ENCODE data around the gene PGAM5.
A peak's percentile ranks its signal among the peaks of the same experiment; 100 is the strongest.

PGAM5 gene

DNA sequence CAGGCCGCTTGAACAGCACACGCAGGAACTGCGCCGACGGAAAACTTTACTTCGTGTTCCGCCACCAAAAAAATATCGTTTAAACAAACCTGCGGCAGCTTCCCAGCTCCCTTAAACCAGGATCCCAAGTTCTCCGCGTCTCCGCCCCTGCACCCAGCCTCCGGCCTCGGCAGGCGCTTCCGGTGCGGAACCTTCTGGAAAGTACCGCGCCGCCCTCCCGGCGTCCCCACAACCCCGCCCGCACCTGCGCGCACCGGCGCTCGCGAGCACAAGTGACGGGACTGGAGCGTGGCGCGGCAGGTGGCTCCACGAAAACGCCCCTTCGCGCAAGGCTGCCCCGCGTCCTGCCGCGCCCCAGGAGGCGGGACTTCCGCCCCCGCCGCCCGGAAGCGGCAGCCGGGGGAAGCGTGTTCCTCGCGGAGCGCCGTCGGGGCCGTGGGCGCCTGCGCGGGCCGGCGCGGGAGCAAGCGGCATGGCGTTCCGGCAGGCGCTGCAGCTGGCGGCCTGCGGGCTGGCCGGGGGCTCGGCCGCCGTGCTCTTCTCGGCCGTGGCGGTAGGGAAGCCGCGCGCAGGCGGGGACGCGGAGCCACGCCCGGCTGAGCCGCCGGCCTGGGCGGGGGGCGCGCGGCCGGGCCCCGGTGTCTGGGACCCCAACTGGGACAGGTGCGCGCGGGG is at the start of gene PGAM5:
Gene PGAM5, plus strand, starts transcription at position 438 of the 675 bp plus-strand sequence. Its CDS starts 35 bp downstream, at position 473.
- peak; percentile 71 for DNase-seq

DNA sequence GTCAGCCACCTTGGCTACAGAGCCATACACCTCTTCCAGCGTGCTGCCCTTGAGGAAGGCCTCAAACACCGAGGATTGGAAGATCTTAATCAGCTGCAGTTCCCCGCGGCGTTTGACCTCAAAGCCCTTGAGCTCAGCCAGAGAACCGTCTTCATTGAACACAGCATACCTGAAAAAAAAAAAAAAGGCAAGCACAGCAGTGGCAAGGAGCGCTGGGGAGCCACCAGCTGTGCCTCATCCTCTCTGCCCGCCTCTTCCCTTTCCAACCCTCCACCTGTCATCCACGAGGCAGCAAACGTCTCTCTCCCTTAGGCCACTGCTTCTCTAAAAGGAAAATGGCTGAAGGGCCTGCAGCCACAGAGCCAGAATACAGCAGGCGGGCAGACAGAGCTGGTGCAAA is 49.6 kb upstream of the PGAM5 start:
- no peak for DNase-seq

DNA sequence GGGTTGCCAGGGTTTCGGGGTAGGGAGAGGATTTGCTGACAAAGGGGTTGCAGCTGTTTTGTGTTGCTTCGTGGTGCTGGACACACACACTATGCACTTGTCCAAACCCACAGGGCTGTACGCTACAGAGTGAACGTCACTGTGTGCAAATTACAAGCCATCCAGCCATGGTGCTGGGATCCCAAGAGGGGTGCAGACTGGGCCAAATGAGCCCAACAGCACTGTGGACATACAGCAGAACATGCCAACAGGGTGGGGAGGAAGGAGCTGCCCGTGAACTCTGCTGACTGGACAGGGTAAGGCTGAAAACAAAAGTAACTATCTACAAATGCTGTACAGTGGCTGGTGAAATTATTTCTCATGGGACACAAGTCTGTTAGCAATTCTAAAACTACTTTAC is 48.7 kb upstream of the PGAM5 start:
- DNase-seq, result no peak

DNA sequence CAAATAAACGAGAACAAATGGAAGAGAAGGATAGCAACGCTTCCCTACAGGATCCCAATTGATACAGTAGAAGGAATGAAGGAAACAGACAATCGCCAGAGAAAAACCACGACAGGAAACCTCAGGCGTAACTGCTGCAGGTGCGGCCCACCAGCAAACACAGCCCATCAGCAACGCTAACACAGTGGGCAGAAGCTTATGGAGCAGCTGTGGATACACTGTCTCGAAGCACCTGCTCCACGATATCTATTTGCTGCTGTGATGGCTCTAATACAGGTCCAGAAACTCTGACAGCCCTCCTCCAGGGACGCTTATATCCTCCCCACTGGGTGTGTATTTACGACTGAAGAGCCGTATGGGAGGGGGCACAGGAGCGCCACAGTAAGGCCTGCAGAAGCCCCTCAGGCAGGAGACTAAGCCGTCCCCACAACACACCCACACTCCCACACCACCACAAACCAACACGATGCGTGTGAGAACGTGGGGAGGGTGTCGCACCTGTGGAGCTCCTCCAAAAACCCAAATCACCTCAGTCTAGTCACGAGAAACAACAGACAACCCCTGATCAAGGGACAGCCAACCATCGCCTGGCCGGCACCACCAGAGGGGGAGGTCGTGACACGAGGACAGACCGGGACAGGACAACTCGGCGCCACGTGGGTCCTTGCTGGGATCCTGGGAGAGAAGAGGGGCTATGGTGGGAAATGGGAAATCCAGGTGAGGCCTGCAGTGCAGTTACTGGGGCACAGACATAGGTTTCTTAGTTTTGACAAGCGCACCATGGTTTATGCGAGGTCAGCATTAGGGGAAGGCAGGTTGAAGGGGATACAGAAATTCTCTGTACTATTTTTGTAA is 47.5 kb upstream of the PGAM5 start:
- DNase-seq, result no peak

GRCh38 chr12:132664206-132665148 is 46.2 kb upstream of the PGAM5 start:
- no peak for DNase-seq

GRCh38 chr12:132665149-132665491 is 45.5 kb upstream of the PGAM5 start:
- DNase-seq, result no peak

GRCh38 chr12:132665794-132666193 is 44.8 kb upstream of the PGAM5 start:
- DNase-seq, result no peak

DNA sequence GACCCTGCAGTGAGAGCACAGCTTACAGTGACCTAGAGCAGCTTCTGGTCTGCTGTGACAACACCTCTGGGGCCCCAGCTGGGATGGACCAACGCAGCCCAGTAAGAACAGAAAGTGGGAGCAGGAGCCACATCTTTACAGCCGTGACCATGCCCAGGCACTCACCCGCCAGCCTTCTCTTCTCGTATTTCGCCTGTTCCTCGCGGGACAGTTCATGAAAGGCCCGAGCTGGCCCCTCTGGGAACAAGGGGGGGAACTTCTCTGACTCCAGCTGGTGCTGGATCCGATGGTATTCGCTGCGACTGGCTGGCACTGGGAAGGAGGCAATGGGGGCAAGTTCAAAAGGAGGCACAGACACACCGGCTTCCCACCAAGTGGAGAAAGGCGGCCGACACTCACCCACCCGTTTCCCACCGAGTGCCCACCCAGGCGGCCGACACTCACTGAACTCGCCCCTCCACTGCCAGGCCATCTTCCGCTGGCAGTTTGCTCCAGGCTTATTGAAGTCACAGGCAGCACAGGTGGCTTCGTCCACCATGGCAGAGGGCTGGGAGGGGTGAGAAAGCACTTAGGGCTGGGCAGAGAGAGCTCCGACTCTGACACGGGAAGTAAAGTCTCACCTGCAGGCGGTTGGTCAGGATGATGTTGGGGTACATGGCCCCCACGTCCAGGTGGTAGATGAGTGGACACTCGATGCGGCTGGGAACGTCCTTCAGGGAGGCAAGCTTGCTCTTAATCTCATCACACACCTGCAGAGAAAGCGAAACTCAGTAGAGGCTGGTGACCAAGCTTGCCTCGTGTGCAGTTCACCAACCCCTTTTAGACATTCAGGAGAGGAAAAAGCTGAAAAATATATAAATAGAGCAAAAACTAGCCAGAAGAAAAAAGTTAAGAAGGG is 42.2 kb upstream of the PGAM5 start:
- no peak for DNase-seq

DNA sequence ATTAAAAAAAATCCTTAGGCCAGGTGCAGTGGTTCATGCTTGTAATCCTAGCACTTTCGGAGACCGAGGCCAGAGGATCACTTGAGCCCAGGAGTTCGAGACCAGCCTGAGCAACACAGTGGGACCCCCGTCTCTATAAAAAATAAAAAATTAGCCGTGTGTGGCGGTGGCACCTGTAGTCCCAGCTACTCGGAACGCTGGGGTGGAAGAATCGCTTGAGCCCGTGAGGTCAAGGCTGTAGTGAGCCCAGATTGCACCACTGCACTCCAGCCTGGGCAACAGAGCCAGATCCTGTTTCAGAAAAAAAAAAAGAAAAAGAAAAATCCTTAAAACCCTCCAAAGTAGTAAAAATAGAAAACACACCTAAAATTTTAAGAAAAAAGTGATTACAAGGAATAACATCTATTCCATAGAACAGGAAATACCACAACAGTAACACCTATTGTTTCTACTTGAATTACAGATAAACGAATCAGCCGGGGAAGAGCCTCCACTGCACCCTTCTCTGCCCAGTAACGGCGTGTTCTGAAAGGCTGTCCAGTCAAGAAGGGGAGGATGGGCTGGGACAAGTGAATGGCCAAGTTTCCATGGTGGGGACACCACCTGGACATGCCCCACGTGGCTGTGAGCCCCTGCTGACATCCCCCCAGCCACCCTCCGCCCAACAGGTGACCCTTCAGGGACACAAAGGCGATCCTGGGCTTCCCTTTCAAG is 41.3 kb upstream of the PGAM5 start:
- no peak for DNase-seq

GRCh38 chr12:132672116-132672515 is 38.5 kb upstream of the PGAM5 start:
- no peak for DNase-seq

DNA sequence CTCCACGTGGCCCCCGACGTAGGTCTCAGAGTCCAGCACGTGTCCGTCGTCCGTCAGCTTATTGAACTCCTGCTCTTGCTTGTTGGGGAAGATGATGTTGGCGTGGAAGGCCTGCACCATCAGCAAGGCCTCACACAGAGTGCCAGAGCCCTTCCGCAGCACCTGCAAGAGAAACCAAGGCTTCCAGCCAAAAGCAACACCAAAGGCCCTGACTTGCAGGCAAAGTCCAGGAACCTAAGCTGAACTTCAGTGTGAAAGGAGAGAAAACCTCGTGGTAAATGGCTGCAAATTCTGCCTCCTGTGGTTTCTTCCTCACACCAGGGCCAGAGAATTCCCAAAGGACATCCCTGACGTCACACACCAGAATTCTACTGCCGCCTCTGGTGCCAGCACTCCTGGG is 38.0 kb upstream of the PGAM5 start:
- DNase-seq, result no peak

- DNase-seq, result no peak
These were observed 37.1 kb upstream of the PGAM5 start for GRCh38 chr12:132673288-132674179.

DNA sequence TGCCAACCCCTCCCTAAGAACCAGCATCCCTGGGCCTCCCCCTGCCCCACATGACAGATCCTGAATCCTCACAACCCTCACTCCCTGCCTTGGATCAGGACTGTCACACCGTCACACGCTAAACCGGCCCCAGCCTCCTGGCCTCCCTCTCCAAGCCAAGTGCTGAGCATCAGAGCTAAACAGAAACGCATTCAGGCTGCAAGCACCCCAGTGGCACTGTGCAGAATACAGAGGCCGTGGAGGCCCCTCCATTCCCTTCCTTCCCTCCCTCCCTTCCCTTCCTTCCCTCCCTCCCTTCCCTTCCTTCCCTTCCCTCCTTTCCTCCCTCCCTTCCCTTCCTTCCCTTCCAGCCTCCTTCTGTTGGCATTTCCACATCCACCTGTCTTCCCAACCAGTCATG is 36.1 kb upstream of the PGAM5 start:
- no peak for DNase-seq

- no peak for DNase-seq
These were observed 34.7 kb upstream of the PGAM5 start for GRCh38 chr12:132675757-132676432.

GRCh38 chr12:132677492-132677891 is 33.1 kb upstream of the PGAM5 start:
- DNase-seq, result no peak

DNA sequence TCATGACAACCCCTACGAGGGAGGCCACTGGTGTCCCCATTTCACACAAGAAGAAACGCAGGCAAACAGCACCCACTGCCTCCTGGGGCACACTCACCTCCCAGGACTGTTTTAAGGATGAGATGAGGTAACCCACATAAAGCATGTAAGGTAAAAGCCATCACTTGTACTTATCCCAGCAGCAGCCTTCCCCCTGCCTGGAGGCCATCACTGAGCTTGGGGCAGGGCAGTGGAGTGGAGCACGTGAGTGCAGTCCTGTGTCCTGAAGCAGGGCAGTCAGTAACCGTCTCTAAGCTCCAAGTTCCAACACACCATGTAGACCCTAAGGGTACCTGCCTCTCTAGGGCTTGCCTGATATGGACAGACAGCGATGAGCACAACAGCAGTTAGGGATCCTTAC is 25.2 kb upstream of the PGAM5 start:
- no peak for DNase-seq

- no peak for DNase-seq
These were observed 23.8 kb upstream of the PGAM5 start for GRCh38 chr12:132686825-132687210.

GRCh38 chr12:132687211-132688164 is 23.2 kb upstream of the PGAM5 start, which contains the start of the genes POLE and PXMP2:
POLE (minus strand) TSS chr12:132687342; CDS start chr12:132687315, 27 bp downstream.
PXMP2 (plus strand) TSS chr12:132687587; CDS start chr12:132687671, 84 bp downstream.
- peak; percentile 91 for DNase-seq

Data from NCI-H2107 (cell line).